Amygdala (tissue), 56 donors: Measurements from ENCODE around the gene PLEKHA1.
A peak's percentile ranks its signal among the peaks of the same experiment; 100 is the strongest.

Experiments used
- DNase-seq, 56 donors: peaks; one replicate each; lab custom pipeline; 2025; lab: John Stamatoyannopoulos, UW

The PLEKHA1 gene

DNA sequence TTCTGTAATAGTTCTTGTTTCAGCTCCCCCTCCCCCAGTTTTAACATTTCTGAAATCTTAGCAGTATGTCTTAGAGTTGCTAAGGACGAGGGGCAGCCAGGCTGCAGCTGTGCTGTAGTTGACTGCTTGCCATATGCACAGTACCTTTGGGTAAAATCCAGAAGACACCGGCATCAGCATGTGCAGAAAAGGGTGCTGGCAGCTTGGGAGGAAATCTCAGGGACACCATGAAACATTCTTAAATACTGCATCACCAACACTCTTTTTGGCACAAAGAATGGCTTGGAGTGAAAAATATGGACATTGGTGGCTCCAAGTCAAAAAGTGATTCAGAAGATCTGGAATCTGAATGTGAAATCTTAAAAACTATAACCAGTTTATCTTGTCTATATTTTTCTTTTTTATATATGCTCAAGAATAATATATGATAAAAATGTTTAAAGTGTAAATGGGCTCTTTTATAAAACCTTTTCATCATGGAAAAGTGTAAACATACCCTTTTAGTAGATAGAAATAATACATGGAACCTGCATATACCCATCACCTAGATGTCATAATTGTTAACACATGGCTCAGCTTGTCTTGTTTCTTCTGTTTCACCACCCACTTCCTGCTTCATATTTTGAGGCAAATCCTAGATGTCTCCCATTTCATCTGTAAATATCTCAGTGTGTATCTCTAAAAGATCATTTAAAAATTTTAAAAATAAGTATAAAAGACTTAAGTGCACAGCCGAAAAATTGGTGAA lies 45.5 kb downstream of the PLEKHA1 start:
- DNase-seq: no peak

DNA sequence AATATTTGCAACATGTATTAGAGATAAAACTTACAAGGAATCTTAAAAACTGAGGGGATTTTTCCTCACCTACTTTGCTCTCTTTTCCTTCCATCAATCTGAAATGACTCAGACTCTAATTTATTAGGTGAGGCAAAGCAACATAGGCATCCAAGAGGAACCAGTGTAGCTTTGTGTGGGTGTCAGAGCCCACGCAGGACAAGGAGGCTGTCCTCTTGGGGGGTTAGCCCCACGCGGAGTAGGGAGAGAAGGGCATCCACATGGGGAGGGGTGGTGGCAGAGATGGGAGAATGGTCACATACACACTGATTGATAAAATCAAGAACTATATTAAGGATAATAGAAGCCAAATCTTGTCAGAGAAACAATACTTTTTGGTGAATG lies 46.1 kb downstream of the PLEKHA1 start:
- no peak for DNase-seq

DNA sequence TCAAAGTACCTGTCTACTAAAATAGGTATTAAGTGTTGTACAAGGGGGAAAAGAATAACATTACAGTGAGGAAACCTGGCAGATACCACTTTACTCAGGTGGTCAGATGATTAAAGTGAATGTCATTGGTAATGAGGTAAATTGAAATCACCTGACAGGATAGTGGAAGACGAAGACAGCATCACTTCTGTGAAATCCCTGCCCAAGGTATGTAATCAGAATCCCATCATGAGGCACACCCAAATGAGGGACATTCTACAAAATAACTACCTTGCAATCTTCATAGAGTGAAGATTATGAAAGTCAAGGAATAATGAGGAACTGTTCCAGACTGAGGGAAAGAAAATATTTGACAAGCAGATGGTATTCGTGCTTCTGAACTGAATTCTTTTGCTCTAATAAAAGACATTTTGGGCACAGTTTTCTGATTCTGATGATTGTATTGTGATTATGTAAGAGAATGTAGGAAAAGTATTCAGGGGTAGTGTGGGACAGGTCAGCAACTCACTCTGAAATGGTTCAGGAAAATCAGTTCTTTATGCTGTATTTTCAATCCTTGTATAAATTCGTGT lies 46.6 kb downstream of the PLEKHA1 start:
- no peak for DNase-seq

DNA sequence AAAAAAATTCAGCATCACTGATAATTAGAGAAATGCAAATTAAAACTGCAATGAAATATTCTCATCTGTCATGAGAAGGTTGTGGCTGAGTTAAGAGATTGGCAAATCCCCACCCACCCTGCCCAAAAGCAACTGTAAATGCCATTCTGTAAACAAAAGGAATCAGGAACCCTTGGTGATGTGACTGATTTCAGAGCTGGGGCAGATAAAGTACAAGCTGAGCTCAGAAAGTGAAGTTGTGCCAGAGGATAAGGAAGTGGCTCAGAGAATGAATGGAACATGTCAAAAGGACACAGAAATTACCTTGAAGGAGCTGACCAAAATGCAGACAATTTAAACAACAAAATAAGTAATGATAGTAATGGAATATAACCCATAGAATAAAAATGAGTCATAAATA lies 47.2 kb downstream of the PLEKHA1 start:
- DNase-seq: no peak

DNA sequence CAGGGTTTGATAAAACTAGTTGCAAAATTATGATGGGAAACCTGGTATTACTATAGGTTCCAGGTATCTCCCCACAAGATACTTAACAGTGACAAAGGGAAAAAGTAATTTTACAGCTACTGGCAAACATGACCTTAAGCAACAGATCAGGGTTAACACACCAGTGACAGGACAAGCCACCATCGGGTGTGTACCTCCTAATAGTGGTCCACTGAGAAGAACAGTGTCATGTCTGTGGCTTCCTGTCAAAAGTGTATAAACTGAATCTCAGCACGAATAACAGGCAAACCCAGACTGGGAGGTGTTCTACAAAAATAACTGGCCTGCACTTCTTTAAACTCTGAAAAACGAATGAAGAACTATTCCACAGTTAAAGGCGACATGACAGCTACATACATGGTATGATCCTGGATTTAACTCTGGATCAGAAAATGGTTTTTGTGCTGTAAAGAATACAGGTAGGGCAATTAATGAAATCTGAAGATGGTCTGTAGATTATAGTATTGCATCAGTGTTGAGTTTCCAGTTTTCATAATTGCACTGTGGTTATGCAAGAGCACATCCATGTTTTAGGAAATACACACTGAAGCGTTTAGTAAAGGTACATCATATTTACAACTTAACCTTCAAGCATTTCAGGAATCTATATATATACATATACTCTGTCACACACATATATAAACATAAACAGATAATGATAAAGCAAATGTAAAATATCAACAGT lies 47.9 kb downstream of the PLEKHA1 start:
- no peak for DNase-seq

DNA sequence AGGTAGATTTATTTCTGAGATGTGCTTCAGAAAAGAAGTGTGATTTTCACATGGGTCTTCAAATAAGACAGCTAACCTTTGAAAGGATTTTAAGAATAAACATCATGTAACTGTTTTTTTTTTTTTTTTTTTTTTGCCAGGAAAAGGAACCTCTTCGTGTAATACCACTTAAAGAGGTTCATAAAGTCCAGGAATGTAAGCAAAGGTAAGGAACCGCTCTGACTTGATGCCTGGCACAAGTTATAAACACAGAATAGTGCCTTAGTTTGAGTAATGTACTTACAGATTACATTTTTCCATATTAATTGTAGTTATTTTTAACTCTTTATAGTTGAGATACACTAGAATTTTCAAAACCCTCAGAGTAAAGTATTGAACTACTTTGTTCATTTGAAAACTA lies 49.6 kb downstream of the PLEKHA1 start:
- no peak for DNase-seq

DNA sequence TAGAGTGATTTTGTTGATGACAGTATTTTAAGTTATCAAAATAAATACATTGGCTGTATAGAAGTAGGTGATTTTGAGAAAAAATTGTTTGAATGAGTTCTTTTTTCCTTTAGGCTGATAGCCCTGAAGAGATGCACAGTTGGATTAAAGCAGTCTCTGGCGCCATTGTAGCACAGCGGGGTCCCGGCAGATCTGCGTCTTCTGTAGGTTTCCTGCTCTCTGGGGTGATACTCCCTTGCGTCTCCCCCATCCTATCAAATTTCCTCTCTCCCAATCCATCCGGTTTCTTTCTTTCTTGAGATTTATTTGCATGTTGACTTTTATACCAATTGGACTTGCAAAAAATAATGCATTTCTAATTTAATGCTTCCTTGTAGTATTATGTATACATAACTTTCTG lies 52.3 kb downstream of the PLEKHA1 start:
- DNase-seq: no peak

DNA sequence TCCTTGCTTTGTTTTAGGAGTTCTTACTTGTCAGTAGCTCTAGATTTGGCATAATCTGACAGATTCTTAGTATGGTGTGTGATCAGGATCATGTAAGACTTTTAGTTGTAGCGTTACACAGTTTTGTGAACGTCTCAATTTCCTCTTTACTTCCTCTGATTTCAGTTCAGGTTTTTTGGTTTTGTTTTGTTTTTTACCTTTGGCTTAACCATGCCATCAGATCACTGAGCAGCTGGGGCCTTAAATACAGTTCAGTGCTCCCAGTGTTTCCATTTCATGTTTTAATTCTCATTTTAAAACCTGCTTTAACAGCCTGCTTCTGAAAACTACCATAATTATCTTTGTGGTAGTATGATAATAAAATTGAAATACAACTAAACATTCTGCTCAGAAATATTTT lies 52.8 kb downstream of the PLEKHA1 start:
- DNase-seq: no peak

DNA sequence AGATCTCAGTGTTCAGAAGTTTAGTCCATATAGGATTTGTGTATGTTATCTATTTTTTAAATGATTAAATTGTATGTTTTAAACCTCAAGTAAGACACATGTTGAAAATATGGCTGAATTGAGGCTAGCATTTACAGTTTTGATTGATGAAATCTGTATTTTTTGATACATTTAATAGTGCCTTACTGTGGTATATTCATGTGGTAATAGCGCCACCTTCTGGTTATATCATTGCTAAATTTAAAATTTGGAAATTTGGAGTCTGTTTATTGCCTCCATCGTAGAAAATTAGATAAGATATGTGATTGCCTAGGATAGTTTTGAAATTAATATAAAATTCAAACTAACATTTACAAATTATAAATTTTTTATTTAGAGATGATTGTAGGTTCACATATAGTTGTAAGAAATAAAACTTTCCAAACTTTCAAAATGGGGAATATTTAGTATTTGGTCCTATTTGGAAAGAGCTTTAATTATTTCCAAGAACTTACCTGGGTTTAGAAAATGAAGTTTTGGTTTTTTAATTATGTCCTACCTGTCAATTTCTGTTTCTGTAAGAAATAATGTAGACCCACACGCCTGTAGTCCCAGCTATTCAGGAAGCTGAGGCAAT lies 60.8 kb downstream of the PLEKHA1 start:
- peak in 1 of 56 donors; percentile 41 for DNase-seq

DNA sequence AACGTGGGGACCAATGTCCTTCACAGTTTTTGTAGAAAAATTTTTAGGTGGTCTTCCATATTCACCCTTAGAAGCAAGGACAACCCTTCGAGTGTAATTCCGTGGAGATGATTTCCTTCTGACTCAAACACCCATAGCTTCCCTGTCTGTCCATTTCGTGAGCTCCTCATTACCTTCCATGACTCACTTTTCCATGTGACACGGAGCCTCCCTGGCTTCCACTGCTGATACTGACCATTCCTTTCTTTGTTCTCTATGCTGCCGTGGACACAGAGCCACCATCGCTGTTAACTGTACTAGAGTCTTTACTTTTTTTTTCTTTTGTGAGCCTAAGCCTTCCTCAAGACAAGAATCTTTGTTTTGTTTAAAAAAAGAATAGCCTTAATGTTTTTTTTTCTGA lies 67.5 kb downstream of the PLEKHA1 start:
- no peak for DNase-seq

DNA sequence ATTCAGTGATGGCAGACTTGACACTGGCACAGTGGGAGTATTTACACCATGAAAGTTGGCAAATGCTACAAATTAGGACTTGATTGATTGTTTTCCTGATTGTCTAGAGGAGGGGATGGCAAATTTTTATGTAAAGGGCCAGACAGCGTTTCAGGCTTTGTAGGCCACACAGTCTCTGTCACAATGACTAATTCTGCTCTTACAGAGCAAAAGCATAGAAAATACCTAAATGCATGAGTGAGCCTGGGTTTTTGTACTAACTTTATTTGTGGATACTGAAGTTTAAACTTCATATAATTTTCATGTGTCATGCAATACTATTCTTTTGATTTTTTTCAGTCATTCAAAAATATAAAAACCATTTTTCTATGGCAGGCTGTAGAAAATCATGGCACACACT lies 71.0 kb downstream of the PLEKHA1 start:
- DNase-seq: no peak

DNA sequence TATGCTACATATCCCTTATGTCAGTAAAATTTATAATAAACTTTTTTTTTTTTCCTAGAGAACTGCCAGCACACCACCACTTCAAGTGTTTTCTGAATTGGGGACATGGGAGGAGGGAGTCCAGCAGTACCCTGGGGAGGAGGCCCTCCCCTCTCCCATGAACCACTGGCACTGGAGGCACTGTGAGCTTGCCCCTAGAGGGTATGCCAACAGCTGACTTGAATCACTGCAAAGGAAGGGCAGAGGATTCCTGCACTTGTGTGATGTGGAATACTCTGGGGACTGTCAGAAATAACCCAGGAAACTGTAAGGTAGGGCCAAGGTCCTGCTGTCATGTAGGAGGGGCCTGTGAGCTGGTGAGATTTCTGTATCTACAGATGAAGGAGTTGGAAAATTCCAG lies 71.4 kb downstream of the PLEKHA1 start:
- DNase-seq: no peak

DNA sequence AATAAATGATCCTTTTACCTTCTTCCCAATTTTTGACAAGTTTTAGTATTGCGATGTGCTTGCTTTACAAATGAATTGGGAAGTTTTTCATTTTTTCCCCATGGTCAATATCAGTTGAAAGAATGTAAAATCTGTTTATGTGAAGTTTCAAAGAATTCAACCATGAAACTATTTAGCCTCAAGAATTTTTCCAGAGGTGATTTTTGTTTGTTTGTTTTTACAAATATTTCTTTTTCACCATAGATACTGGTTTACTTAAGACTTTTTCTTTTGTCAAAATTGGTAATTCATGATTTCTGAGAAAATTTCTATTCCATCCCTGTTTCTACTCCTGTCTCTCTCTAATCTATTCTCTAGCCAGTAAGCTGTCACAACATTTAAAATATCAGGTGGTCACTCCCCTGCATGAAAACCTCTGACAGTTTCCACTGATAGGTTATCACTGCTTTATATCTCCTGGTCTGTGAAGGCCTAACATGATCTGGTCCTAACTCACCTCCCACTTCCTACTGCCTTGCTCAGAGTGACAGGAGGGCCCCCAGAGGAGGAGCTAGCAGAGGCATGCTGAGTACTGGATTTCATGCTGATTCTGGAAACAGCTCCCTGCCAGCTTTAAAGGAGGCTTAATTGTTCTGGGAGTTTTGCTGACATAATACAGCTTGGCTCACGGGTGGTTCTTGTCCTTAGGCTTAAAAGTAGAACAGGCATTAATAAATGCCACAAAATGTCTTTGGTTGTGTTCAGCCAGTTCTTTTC lies 72.3 kb downstream of the PLEKHA1 start:
- DNase-seq: no peak

DNA sequence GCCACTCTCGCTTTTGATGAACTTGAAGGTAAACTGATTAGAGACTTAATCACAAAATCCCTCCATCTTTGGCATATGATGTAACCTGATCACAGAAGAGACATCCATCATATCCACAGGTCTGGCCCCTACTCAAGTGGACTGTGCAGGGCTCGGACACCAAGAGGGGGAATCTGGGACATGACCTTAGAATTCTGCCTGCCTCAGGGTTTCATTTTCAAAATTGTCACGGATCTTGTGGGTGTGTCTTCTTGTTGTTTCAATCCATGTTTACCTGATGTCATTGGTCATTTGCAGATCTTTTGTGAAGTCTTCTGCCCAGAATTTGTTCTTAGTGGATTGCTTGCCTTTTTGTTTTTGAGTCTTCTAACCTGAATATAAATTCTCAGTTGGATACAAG lies 74.1 kb downstream of the PLEKHA1 start:
- no peak for DNase-seq

DNA sequence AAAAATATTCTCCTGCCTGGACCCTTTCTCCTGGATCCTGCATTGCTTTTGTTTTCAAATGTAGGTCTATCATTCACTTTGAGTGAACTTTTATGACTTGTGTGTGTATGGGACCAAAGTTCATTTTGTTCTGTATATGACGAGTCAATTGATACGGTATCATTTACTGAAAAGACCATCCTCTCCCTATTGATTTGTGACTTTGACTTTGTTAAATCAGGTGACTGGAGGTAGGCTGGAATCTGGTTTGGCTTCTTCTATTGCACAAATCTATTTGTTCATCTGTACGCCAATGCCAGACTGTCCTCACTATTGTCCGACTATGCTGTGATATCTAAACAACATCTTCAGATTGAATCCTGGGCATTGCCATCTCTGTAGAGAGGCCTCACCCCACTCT lies 74.6 kb downstream of the PLEKHA1 start:
- DNase-seq: no peak

DNA sequence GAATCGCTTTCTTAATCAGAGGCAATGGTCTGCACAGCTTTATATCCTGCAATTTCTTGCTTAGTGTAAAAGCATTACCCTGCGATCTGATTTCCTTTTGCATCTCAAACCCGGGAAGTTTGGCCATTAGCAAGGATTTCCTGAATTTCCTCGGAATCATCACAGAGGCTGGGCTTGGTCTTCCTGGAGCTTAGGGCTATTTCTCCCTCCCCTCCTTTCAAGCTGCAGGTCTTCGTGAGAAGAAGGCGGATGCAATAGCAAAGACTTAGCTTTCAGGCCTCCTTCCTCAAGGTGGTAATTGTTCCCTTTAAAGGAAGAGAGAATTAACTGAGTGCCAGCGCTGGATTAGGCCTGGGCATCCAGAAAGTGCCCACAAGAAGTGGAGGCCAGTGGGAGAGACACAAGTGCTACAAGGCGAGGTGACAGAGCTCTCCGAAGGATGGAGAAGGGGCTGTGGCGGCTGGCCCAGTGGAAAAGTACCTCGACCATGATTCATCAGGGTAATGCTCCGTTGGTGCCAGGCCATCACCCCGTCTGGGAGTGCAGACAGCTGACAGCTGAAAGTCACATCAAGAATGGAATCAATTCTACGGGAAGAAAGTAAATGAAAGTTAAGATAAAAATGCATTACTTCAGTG lies 76.0 kb downstream of the PLEKHA1 start:
- no peak for DNase-seq

DNA sequence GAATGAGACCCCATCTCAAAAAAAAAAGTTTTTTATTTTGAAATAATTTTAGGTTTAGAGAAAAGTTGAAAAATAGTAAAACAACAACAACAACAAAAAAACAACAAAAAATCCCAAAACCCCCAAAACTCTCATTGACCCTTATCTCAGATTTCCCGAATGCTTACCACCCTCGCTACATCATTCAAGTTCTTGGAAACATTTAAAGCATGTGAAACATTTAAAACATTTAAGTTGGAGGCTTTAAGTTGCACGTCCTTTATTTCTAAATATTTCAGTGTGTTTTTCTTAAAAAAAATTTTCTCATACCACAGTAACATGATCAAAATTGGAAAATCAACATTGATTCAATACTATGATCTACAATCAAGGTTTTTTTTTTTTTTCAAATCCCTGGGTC lies 79.6 kb downstream of the PLEKHA1 start:
- no peak for DNase-seq

DNA sequence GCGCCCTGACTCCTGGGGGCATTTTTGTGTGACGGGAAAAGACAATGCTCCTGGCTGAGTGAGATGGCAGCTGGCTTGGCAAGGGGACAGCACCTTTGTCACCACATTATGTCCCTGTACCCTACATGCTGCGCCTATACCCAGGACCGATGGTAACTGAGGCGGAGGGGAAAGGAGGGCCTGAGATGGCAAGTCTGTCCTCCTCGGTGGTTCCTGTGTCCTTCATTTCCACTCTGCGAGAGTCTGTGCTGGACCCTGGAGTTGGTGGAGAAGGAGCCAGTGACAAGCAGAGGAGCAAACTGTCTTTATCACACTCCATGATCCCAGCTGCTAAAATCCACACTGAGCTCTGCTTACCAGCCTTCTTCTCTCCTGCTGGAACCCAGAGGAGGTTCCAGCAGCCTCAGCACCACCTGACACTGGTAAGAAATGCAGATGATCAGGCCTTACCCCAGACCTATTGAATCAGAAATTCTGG lies 80.1 kb downstream of the PLEKHA1 start, which contains the start of gene ARMS2:
Gene ARMS2, plus strand, starts transcription at position 51 of the 478 bp plus-strand sequence. Its CDS starts 75 bp downstream, at position 126.
- DNase-seq: no peak

DNA sequence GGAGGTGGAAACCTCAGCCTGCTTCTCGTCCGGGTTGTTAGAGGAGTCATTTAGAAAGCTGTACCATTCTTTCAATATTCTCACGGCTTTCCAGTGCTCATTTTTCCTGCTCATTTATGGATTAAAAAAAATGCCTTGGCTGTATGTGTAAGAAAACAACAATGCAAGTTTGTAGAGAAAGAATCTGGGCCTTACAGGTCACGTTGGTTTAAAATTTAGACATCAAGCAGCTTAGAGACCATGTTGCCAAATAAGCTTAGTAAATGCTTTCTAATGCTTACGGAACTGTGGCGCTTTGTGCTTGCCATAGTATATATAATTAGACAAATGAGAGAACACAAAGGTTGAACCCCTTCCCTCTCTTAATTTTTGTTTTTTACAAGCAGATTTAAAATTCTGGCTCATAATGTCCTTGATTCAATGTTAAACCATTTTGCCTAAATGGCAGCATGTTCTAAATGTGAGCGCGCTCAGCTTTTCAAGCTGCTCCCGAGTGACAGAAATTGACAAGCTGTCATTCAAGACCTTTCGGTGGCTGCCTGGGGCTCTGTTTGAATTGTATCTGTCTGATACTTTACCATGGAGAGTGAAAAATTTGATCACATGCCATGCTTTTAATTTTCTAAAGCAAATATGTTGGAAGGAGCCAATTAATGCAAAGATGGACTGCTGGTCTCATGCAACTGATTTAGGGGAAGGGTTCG lies 81.0 kb downstream of the PLEKHA1 start:
- no peak for DNase-seq
